ENCODE results near the gene ADGRL2.

GRCh38 chr1:81989524-81989923, 188.8 kb downstream of the ADGRL2 start:
- TF ChIP-seq EZH2phosphoT487 (IDR thresholded peaks at IDR 0.05; ENCODE audit: unreplicated experiment) (no peak), CTCF (conservative IDR thresholded peaks at IDR 0.05; ENCODE audit: low read depth in 2 of 2) (no peak), REST (IDR thresholded peaks at IDR 0.05; ENCODE audit: unreplicated experiment) (no peak), CREB1 (CRISPR knock-in tag; IDR thresholded peaks at IDR 0.05; ENCODE audit: low read depth) (no peak), EZH2 (IDR thresholded peaks at IDR 0.05; ENCODE audit: low read depth, unreplicated experiment) (no peak), POLR2AphosphoS5 (IDR thresholded peaks at IDR 0.05; ENCODE audit: low read depth) (no peak), STAT1 (IDR thresholded peaks at IDR 0.05; ENCODE audit: unreplicated experiment) (no peak)
